Measurements from ENCODE around the gene CERS6. TPM values are rescaled to one million over a fixed set of nuclear protein-coding genes. Genes with fewer than 3 reads are reported as not detected.

CERS6 gene
- polyA plus RNA-seq, 6 donors from 2014 or later, result 5.8 to 11.9 (median 9.1) TPM

DNA sequence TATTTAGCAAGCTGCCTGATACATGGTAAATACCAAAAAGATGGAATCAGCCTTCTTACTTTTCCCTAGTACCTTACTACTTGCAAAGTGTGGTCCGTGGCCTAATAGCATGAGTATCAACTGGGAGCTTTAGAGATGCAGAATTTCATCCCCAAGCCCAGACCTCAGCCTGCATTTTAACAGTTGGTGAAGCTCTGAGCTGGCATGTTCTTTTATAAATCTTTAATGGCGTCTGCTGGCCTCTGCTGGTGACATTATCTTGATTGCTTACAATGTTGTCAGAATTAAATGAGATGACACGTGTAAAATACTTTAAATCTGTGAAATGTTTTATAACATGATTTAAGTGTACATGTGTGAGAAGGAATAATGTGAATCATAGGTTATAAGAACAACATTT is 231.2 kb downstream of the CERS6 start:
- H3K36me3 Mint-ChIP-seq, result peaks cover 0 to 8% of the 10 kb centered on the region in 2 donors
- peak in 1 of 2 donors; percentile 40 for ATAC-seq (ENCODE audit: low read depth in 2 of 2)
- no peak overlapping the region for H3K4me3 Mint-ChIP-seq
- H3K27ac Mint-ChIP-seq, result no peak overlapping the region
- no peaks in the 10 kb centered on the region for H3K4me1 Mint-ChIP-seq
- peak; percentile 30 for DNase-seq
- H3K9me3 Mint-ChIP-seq, result no peaks in the 10 kb centered on the region
- H3K27me3 Mint-ChIP-seq, result no peaks in the 10 kb centered on the region

- ATAC-seq (ENCODE audit: low read depth in 2 of 2), result no peak
- no peak overlapping the region for H3K4me3 Mint-ChIP-seq
- no peak overlapping the region for H3K27ac Mint-ChIP-seq
Measured at GRCh38 chr2:168690381-168690885, 234.4 kb downstream of the CERS6 start.

GRCh38 chr2:168691221-168691620 is 235.1 kb downstream of the CERS6 start:
- Mint-ChIP-seq H3K9me3 (no peaks in the 10 kb centered on the region), H3K36me3 (peaks cover 14 to 23% of the 10 kb centered on the region in 2 donors), H3K27ac (no peak overlapping the region), H3K27me3 (no peaks in the 10 kb centered on the region), H3K4me3 (no peak overlapping the region), H3K4me1 (no peaks in the 10 kb centered on the region)
- DNase-seq (no peak), ATAC-seq (ENCODE audit: low read depth in 2 of 2) (no peak)

More at GRCh38 chr2:168690381-168690885, 234.4 kb downstream of the CERS6 start:
- no peaks in the 10 kb centered on the region for H3K4me1 Mint-ChIP-seq
- H3K9me3 Mint-ChIP-seq, result no peaks in the 10 kb centered on the region
- DNase-seq, result no peak
- H3K27me3 Mint-ChIP-seq, result no peaks in the 10 kb centered on the region
- peaks cover 7 to 16% of the 10 kb centered on the region in 2 donors for H3K36me3 Mint-ChIP-seq

GRCh38 chr2:168692132-168692744 is 236.2 kb downstream of the CERS6 start:
- DNase-seq, result no peak
- H3K27ac Mint-ChIP-seq, result peak overlapping the region in 1 of 6 donors; percentile 63

DNA sequence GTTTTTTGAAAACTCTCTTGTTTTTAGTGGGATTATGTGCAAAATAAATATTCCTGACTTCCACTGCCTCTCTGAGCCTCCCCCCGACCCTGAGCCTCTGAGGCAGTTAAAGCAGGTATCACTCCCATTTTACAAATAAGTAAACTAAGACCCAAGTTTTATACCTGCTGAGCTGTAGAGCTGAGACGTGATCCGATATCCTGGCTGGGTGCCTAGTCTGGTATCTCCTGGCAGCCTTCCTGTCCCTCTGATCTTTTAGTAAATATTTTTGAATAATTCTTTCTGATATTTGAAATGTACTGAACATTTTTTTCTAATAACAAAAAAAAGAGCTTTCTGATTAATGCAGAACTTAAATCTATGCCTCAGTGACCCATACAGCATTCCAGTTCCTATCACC is 238.1 kb downstream of the CERS6 start:
- DNase-seq (no peak), ATAC-seq (ENCODE audit: low read depth in 2 of 2) (no peak)
- Mint-ChIP-seq H3K4me1 (no peaks in the 10 kb centered on the region), H3K27me3 (no peaks in the 10 kb centered on the region), H3K4me3 (no peak overlapping the region), H3K27ac (no peak overlapping the region), H3K9me3 (no peaks in the 10 kb centered on the region), H3K36me3 (peaks cover 26 to 27% of the 10 kb centered on the region in 2 donors)

More at GRCh38 chr2:168692132-168692744, 236.2 kb downstream of the CERS6 start:
- H3K36me3 Mint-ChIP-seq, result peaks cover 17 to 27% of the 10 kb centered on the region in 2 donors
- no peaks in the 10 kb centered on the region for H3K27me3 Mint-ChIP-seq
- H3K4me1 Mint-ChIP-seq, result no peaks in the 10 kb centered on the region
- no peak for ATAC-seq (ENCODE audit: low read depth in 2 of 2)
- no peak overlapping the region for H3K4me3 Mint-ChIP-seq
- no peaks in the 10 kb centered on the region for H3K9me3 Mint-ChIP-seq

DNA sequence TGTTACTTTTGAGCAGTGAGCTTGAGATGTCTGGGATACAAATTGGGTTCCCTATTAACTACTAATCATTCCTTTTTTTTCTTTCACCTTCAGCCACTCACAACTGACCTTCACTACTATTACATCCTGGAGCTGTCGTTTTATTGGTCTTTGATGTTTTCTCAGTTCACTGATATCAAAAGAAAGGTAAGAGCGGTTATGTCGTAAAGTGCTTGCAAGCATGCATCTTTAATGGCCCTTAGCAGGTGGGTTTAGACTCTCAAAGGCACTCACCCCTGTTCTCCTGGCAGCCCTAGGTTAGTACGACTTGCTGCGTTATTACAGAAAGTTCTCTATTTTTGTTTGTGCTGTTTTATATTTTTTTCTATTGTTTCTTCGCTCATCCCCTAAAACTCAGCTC is 238.8 kb downstream of the CERS6 start:
- ATAC-seq (ENCODE audit: low read depth in 2 of 2) (no peak), DNase-seq (no peak)
- H3K27me3 Mint-ChIP-seq, result no peaks in the 10 kb centered on the region
- no peaks in the 10 kb centered on the region for H3K9me3 Mint-ChIP-seq
- peaks cover 26 to 27% of the 10 kb centered on the region in 2 donors for H3K36me3 Mint-ChIP-seq
- peaks cover 0 to 1% (median 0%) of the 10 kb centered on the region in 3 donors for H3K4me1 Mint-ChIP-seq
- peak overlapping the region in 1 of 6 donors; percentile 84 for H3K27ac Mint-ChIP-seq
- H3K4me3 Mint-ChIP-seq, result no peak overlapping the region

DNA sequence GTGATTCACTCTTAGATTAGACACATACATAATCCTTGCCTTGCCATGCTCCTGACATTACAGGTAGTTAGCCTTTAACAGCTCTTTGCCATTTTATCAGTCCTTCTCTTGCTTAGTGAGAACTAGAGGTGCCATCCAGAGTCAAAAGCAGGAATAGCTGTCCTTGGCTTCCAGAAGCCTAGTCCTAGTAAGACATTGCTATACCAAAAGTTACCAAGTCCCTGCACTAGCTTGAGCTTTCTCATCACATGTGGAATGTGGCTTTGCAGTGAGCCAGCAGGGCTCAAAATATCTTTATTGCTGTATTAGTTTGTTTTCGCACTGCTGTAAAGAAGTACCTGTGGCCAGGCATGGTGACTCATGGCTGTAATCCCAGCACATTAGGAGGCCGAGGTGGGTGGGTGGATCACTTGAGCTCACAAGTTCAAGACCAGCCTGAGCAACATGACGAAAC is 241.6 kb downstream of the CERS6 start:
- peak overlapping the region in 1 of 8 donors; percentile 51 for H3K4me3 Mint-ChIP-seq
- H3K27ac Mint-ChIP-seq, result no peak overlapping the region
- H3K27me3 Mint-ChIP-seq, result no peaks in the 10 kb centered on the region
- H3K9me3 Mint-ChIP-seq, result no peaks in the 10 kb centered on the region
- no peak for DNase-seq
- no peak for ATAC-seq (ENCODE audit: low read depth in 2 of 2)
- peaks cover 19 to 26% of the 10 kb centered on the region in 2 donors for H3K36me3 Mint-ChIP-seq
- peaks cover 0 to 6% (median 0%) of the 10 kb centered on the region in 3 donors for H3K4me1 Mint-ChIP-seq

- DNase-seq, result no peak
- no peaks in the 10 kb centered on the region for H3K27me3 Mint-ChIP-seq
- peaks cover 0 to 6% (median 0%) of the 10 kb centered on the region in 3 donors for H3K4me1 Mint-ChIP-seq
- ATAC-seq (ENCODE audit: low read depth in 2 of 2), result no peak
- no peaks in the 10 kb centered on the region for H3K9me3 Mint-ChIP-seq
- peaks cover 19 to 26% of the 10 kb centered on the region in 2 donors for H3K36me3 Mint-ChIP-seq
- H3K27ac Mint-ChIP-seq, result no peak overlapping the region
- H3K4me3 Mint-ChIP-seq, result no peak overlapping the region
Measured at GRCh38 chr2:168698969-168699368, 242.9 kb downstream of the CERS6 start.

DNA sequence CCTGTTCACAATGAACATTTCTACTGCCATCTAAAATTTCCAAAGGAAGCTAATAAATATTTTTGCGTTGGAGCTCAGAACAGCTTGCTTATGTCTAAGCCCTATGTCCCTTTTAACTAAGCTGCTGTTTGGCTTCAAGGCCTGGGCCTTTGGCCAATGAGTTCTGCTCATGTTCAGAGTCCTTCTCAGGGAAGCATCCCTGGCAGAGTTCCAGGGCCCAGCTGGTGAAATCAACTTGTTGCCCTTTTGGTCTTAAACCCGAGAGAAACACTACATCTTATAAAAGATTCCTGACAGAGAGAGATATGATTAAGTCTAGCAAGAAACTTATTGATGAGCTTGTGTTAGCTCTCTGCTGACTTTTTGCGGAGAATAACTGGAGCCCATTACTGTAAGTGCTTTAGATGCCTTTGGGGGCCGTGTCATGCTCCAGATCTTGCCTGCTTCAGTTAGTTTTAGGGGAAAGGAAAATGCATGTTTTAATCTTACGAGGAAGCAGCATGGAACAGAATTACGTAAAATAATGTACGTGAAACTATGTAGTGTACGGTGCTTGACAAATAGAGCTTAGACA is 243.9 kb downstream of the CERS6 start:
- peak overlapping the region in 1 of 6 donors; percentile 5 for H3K27ac Mint-ChIP-seq
- H3K4me3 Mint-ChIP-seq, result no peak overlapping the region
- ATAC-seq (ENCODE audit: low read depth in 2 of 2) (no peak), DNase-seq (no peak)
- H3K27me3 Mint-ChIP-seq, result no peaks in the 10 kb centered on the region
- peaks cover 23 to 24% of the 10 kb centered on the region in 2 donors for H3K36me3 Mint-ChIP-seq
- H3K4me1 Mint-ChIP-seq, result peaks cover 0 to 6% (median 0%) of the 10 kb centered on the region in 3 donors
- H3K9me3 Mint-ChIP-seq, result no peaks in the 10 kb centered on the region

GRCh38 chr2:168700615-168701245 is 244.7 kb downstream of the CERS6 start:
- Mint-ChIP-seq H3K27ac (no peak overlapping the region), H3K9me3 (no peaks in the 10 kb centered on the region), H3K4me1 (peaks cover 0 to 6% (median 0%) of the 10 kb centered on the region in 3 donors), H3K4me3 (no peak overlapping the region), H3K36me3 (peaks cover 15 to 16% of the 10 kb centered on the region in 2 donors), H3K27me3 (no peaks in the 10 kb centered on the region)
- ATAC-seq (ENCODE audit: low read depth in 2 of 2), result no peak
- no peak for DNase-seq

- Mint-ChIP-seq H3K36me3 (peaks cover 7 to 9% of the 10 kb centered on the region in 2 donors), H3K27me3 (no peaks in the 10 kb centered on the region), H3K9me3 (no peaks in the 10 kb centered on the region), H3K4me1 (peaks cover 0 to 6% (median 0%) of the 10 kb centered on the region in 3 donors), H3K27ac (no peak overlapping the region), H3K4me3 (no peak overlapping the region)
- no peak for ATAC-seq (ENCODE audit: low read depth in 2 of 2)
- DNase-seq, result no peak
Measured at GRCh38 chr2:168702579-168702978, 246.5 kb downstream of the CERS6 start.

DNA sequence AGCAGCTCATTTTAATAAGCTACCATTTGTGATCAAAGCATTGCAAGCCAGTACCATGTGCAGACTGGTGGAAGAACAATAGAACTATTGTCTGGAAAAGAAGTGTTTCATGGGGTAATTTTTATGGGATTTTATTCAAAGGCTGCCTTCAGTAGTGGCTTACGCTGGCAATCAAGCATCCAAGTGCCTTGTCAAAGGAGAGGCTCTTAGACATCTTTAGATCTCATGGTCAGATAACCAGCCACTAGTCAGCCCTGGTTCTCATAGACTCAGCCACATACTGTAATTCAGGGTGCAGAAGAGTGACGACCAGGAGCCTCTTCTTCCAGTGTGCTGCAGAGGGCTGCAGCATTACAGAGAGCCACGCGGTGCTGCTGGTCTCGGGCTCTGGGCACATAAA is 247.9 kb downstream of the CERS6 start:
- no peak for DNase-seq
- Mint-ChIP-seq H3K27ac (no peak overlapping the region), H3K4me3 (no peak overlapping the region), H3K36me3 (peaks cover 1 to 7% of the 10 kb centered on the region in 2 donors), H3K4me1 (peaks cover 0 to 6% (median 0%) of the 10 kb centered on the region in 3 donors), H3K9me3 (no peaks in the 10 kb centered on the region), H3K27me3 (no peaks in the 10 kb centered on the region)
- no peak for ATAC-seq (ENCODE audit: low read depth in 2 of 2)

GRCh38 chr2:168705534-168706470 is 249.7 kb downstream of the CERS6 start:
- H3K9me3 Mint-ChIP-seq, result no peaks in the 10 kb centered on the region
- H3K36me3 Mint-ChIP-seq, result peaks cover 0 to 7% of the 10 kb centered on the region in 2 donors
- no peak overlapping the region for H3K27ac Mint-ChIP-seq
- no peaks in the 10 kb centered on the region for H3K27me3 Mint-ChIP-seq
- H3K4me1 Mint-ChIP-seq, result peaks cover 0 to 3% (median 0%) of the 10 kb centered on the region in 3 donors
- ATAC-seq (ENCODE audit: low read depth in 2 of 2), result no peak
- H3K4me3 Mint-ChIP-seq, result no peak overlapping the region
- DNase-seq, result no peak

All from naive B cell (primary cell).